ENCODE results near the gene GSS.

Gene GSS

DNA sequence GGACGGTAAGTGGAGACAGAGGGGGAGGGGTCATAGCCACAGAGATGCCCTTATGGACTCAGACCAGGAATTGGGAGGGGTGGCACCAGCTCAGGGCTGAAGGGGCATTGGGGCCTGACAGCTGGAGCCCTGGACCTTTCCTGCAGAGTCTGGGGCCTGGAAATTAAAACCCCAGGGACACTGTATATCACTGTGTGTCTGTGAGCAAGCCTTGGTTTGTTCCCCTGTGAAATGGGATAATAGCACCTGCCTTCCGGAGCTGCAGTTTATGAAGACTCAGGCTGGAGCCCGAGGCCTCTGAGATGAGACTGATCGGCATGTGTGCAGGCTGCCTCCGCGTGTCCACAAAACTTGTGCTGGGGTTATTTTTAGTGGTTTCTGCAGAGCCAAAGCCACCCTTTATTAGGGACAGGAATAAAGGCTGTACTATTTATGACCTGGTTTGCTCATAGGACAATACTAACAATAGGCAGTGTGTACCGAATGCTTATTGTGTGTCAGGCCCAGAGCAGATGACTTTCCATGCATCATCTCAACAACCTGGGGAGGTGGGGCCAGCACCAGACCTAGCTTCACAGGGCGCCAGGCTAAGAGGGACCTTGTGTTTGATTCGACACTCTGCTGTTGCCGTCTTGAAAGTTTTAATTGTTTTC lies 22.6 kb upstream of the GSS start:
- DNase-seq (ENCODE audit: low read depth) = no peak

DNA sequence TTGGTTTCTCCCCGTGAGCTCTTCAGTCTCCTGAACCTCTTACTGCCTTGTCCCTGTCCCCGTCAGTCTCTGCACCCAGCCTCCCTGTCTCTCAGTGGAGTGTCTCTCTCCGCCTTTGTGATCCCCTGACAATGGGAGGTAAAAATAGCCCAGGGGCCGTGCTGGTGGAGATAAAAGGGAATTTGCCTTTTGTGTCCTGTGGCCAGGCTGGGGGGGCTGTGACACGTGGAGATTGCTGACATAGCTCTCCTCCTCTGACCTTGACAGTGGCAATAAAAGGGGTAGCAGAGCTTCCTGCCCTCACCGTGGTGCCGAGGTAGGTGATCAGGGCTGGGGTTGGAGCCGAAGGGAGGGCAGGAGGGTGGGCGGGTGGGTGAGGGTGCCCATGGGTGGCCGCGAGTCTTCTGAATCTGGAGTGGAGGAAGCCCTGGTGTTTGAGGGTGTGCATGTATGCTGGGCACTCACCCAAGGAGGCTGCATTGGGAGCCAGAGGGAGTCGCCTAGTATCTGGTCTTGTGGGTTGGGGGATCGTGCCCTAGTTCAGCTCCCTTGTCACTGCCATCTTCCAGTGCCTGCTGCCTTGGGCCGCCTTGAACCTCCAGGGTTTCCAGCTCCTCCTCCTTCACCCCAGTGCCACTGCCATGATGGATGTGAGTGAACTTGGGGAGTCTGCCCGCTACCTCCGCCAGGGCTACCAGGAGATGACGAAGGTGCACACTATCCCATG lies 21.9 kb upstream of the GSS start:
- DNase-seq (ENCODE audit: low read depth) = no peak

DNA sequence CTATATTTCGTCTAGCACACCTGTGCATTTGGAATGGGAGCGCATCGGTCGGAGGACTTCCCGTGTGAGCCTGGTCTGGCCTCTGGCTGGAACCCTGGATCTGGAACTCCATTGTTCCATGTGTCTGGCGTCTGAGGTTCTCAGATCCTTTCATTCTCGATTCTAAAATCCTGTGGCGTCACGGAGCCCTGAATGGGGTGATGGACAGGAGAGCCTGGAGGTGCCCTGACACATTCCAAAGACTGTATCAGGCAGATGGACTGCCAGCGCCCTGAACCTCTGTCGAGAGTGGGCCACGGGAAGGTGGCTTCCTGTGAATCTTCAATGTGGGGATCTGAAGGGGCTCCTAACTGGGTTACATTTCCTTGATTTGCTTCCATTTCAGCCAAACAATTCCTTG lies 20.7 kb upstream of the GSS start:
- DNase-seq (ENCODE audit: low read depth) = no peak

DNA sequence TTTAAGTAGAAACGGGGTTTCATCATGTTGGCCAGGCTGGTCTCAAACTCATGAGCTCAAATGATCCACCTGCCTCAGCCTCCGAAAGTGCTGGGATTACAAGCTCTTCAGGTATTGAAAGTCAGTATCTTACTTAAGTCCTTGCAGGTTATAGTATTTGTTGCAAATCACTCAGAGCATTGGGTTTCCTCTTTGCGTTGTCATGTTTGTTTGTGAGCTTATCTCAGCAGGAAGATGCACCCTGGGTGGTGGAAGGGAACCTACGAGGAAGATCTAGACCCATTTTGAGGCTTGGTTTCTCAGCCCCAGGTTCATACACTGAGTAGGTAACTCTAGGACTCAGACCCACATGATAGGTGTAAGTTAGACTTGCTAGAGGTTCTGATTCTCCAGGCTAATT lies 18.6 kb upstream of the GSS start:
- DNase-seq (ENCODE audit: low read depth) = no peak

DNA sequence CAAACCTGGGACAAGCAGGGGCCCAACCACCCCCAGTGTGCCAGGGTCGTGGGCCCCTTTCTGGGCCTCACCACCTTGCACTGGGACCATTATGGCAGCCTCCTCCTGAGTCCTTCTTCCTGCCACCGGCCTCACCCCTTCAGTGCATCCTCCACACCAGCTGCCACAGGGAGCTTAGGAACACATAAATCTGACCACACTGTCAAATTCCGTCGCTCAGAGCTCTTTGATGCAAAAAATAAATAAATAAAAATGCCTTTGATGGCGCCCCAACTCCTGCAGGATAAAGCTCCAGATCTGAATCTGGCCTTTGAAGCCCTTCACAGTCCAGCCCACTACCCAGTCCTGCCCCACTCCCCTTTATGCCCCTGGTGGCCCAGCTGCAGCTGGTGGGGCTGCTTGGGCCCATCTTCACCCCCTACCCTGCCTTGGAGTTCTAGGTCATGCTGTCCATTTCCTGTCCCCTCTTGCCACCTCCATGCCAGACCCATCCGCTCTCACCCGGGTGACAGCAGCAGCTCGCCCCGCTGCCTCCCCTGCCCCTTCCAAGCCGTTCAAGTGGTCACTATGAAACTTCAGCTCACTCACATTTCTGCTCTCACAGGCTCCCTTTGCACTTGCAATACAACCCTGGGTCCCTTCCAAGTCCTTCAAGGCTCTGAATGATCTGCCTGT lies 16.1 kb upstream of the GSS start:
- DNase-seq (ENCODE audit: low read depth) = no peak

DNA sequence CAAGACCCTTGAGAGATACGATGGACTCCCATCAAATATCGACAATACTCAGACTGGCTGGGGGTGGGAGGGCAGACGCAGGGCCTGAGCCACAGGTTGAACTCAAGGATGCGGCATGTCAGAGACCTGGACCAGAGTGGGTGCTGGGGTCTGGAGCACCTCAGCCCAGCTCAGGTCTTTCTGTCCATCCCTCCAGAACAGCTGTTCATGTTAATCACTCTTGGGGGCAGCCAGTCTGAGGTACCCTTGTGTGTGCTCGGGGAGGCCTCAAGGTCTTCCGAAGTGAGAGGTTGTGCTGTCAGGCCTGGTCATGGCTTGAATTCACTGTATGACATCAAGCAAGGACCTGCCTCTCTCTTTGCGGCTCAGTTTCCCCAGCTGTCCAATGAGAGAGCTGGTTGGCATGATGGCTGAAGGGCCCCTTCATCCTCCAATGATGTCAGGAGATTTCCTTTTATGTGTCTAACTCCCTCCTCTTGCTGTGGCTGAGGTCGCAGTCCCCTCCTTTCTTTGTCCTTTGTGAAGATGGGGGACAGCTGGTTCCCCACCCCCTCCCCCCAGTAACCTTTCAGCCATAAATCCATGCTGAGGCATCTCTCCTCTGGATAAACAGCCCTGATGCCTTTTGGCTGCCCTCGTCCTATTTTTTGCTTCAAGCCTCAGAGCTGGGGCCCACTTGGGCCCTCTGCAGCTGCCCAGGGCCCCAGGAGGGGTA lies 15.4 kb upstream of the GSS start:
- no peak for DNase-seq (ENCODE audit: low read depth)

DNA sequence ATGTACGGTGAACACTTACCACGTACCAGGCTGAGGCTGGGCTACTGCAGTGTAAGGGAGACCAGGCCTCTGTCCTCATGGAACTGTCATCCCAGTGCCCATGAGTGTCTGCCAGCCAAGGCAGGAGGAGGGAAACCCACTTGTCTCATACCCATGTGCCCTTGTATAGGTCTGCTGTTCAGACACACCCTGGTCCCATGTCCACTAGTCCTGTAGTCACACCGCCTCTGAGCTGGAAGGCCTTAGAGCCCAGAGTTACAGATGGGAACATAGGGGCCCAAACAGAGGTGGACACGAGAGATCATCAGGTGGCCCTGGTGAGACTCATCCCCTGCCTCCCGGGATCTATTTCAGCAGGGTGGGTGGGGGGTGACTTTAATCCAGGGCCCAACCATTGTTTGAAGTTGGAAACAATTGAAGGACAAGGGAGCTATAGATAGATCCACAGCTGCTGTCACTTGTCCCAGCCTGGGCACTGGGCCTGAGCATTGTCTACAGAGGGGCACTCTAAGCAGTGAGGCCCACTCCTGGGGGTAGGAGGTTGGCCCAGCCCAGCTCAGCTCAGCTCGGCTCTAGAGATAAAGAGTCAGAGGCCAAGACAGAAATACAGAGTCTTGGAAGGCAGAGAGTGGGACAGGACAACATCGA lies 14.7 kb upstream of the GSS start:
- no peak for DNase-seq (ENCODE audit: low read depth)

DNA sequence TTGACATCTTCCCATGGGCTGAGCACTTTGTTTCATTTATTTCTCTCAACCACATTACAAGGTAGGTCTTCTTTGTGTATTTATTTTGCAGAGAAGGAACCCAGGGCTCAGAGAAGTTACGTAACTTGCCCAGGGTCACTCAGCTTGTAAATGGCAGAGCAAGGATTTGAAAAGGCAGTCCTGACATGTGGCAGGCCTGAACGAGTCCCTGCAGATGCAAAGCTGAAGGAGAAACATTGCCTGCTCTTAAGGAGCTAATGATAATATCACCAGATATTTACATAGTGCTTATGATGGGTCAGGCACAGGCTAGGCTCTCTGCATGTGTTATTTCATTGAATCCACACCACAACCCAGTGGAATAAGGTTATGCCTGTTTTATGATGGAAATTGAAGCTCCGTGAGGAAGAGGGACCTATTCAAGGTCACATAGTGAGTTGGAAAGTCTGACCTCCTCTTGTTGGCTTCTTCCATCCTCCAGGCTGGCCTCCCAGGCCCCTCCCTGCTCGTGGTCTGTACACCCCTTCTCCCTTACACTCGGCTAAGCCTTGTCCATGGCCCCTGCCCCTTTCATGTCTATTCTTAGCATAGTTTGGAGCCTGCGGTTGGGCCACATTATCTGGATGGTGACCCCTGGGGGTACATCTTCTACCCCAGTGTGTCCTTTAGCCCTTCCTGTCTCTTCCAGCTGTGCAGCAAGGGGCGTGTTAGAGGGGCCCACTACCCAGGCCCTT lies 12.6 kb upstream of the GSS start:
- no peak for DNase-seq (ENCODE audit: low read depth)

DNA sequence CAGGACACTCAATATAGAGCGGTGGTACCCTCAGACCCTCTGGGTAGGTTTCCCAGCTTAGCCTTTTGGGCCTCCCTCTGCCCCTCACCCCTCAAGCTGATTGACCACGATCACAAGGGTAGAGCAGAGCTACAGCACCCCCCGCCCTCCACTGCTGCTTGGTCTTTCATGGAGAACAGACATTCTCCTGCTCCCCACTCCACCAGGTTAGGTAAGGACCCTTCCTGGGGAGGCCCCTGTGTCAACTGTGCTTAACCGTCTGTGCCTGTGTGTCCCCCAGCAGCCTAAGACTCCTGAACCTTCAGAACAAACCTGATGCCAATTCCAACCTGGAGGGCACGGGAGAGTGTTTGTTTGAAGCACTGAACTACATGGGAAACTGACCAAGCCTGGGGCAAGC lies 11.8 kb upstream of the GSS start:
- DNase-seq (ENCODE audit: low read depth) = no peak

DNA sequence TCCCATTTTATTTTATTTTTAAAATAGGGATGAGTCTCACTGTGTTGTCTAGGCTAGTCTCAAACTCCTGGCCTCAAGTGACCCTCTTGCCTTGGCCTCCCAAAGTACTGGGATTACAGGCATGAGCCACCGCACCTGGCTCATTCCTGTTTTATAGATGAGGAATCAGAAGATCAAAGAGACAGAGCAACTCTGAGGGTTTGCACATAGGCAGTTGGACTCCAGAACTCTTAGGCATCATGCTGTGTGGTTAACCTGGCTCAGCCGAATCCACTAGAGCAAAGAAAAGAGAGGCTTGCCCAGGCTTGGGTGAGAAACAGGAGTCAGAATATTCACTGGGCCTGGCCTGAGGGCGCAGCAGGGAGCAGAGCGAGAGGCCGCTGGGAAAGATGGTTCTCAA lies 9.4 kb upstream of the GSS start:
- DNase-seq (ENCODE audit: low read depth) = no peak

DNA sequence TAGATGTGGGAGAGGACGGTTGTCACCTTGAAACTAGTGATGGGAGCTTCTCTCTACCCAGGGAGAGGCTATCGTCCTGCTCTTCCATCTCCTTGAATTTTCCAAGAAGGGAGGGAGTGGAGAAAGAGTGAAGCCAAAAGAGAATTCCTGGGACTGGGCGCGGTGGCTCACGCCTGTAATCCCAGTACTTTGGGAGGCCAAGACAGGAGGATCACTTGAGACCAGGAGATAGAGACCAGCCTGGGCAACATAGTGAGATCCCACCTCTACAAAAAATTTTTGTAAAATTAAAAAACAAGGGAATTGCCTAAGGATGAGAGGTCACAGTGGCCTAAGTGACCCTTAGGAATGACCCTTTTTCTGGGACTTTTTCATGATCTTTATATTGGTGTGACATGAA lies 8.9 kb upstream of the GSS start:
- no peak for DNase-seq (ENCODE audit: low read depth)

DNA sequence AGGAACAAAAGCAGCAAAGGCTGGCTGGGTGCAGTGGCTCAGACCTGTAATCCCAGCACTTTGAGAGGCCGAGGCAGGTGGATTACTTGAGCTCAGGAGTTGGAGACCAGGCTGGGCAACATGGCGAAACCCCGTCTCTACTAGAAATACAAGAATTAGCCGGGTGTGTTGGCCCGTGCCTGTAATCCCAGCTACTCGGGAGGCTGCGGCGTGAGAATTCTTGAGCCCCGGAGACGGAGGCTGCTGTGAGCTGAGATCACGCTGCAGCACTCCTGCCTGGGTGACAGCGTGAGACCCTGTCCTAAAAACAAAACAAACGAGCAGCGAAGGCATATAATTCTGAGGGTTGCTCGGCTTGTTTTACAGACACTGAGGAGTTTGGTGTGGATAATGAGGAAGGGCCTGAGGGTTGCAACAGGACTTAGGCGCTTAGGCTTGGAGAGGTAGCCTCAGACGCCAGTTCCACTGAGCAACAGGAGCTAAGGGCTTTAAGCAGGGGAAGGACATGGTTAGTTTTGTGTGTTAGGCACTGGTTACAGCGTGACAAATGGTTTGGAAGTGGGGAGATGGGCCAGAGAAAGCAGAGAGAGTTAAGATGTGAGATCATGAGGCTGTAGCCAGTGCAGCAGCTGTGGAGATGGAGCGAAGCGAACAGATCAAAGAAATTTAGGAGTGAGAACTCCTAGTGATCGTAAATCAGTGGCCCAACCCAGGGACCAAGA lies 1.3 kb upstream of the GSS start:
- no peak for DNase-seq (ENCODE audit: low read depth)

DNA sequence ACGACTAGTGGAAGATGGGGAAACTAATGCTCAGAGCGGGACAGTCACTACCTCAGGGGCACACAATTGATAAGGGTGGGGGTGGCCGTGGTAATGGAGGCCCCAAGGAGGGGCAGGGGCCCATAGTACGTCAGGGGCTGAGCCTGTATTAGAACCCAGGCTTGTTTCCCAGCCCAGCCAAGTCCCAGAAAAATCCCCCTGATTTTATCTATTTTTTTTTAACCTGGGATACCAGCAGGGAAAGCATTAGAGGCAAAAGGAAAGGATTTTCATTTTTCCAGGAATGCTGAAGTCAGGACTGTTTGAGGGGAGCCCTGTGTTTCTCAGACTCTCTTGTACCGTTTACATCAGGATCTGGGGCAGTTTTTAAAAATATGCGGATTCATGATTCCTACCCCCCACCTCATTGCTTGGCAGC lies 444 bp upstream of the GSS start:
- DNase-seq (ENCODE audit: low read depth) = no peak

DNA sequence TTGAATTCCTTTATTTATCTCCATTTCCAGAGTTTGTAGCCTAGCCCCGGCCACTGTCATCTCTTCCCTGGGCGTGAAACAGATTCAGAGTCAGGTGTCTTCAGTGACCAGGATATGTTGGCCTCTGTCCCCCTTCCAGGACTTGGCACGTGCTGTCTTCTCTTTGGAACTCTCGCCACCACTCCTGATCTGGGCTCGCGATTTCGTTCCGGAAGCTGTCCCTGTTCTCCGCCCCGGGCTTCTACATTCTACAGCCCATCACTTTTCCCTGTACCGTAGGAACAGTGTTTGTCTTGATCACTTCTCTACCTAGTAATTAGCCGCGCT lies 739 bp downstream of the GSS start:
- DNase-seq (ENCODE audit: low read depth) = no peak

DNA sequence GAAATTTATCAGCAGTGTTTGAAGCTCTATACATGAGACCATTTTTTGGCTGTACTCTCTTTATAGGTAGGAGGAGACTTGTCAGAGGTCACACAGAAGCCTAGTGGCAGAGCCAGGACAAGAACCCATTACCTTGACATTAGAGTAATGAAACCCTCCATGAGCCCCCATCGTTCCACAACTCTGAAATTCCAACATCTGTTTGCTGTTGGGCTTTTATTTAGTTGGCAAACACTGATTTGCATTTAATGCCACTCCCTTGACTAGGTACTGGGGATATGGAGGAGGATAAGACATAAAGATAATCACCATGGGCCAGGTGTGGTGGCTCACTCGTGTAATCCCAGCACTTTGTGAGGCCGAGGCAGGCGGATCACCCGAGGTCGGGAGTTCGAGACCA lies 1.6 kb downstream of the GSS start:
- DNase-seq (ENCODE audit: low read depth) = no peak

DNA sequence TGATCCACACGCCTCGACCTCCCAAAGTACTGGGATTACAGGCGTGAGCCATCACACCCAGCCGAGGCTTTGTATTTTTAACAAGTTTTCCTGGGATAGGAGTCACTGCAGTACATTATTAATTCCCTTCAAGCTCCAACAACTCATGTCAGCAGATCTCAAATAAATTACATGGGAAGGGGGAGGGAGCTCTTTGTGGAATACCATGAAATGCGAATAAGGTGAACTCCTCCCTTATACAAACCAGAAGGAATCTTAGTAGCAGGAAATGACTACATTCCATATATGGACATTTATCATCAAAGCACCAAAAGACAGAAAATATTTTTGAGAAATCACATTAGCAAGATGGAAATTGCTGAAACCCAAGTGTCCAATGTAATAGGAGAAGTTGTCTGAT lies 2.9 kb downstream of the GSS start:
- DNase-seq (ENCODE audit: low read depth) = no peak

DNA sequence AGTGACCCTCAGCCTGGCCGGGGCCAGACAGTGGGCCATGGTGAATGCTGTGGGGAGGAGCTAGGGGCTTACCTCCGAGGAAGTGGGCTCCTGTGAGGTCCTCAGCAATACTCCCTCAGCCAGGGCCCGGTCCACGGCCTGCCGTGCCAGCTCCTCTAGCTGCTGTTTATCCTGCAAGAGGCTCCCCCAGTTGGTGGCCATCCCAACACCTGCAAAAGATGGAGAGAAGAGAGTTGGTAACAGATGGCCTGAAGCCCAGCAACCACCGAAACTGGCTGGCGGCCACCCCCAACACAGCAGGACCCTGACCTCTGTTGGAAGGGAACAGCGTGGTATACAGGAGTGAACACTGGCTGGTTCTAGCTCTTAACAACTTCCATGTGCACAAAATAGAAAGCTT lies 4.0 kb downstream of the GSS start:
- DNase-seq (ENCODE audit: low read depth) = no peak

DNA sequence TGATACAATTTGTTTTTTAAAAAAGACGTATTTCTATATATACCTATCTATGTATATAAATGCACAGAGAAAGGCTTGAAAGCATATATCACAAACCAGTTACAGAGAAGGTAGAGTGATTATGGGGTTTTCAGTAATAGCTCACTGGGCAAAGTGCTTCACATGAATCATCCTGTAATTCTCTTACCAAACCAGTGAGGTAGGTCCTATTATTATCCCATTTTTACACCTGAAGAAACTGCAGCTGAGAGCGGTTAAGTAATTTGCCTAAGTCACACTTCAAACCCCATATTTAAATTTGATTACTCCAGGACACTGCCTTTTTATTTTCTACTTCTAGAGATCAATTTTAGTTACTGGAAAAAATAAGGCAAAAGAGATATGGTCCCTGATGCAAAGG lies 4.4 kb downstream of the GSS start:
- DNase-seq (ENCODE audit: low read depth) = no peak

DNA sequence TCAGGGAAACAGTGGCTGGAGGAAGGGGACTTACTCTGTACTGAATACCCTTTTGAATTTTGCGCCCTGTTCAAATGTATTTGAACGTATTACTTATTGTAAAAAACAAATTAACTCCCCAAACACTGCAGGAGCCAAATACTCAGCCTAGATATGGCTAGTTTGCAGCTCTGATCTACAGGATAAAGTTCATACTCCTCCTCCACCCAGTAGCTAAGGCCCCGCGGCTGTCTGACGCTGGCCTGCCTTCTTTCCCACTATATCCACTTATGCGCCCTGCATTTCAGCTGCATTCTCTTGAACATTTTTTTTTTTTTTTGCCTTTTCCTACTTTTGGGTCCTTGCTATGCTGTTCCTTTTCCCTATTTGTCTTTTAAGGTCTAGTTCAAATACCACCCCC lies 6.5 kb downstream of the GSS start:
- DNase-seq (ENCODE audit: low read depth) = no peak

DNA sequence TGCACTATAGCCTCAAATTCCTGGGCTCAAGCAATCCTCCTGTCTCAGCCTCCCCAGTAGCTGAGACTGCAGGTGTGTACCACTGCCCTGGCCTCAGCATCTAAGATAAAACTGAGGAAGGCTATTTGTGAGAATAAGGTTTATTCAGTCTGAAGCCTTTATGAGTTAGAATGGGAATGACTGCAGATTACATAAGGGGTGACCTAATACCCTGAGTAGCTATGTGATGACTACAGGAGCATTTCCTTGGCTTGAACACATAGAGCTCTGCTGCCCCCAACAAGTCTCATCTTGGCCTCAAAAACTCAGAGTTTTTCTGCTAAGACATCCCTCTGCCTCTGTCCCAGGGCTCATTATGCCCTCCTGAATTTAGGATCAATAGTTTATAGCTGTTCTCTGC lies 7.6 kb downstream of the GSS start:
- no peak for DNase-seq (ENCODE audit: low read depth)

DNA sequence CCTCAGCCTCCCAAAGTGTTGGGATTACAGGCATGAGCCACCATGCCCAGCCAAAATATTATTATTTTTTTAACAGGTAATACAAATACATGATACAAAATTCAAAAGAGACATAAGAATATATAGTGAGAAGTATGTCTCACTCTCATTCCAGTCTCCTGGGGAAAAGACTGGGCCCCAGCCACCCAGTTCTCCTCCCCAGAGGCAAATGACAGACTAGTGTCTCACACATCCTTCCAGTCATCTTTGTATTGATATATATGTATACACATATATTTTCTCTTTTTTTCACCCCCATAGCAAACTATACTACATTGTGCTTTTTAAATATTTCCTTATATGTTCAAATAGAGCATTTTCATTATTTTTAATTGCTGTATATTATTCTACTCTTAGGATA lies 8.3 kb downstream of the GSS start:
- no peak for DNase-seq (ENCODE audit: low read depth)
